H1 (cell line): ENCODE measurements around the gene NR5A2. TPM values are rescaled to one million over a fixed set of nuclear protein-coding genes. Genes with fewer than 3 reads are reported as not detected.

Source experiments
- ATF3 ChIP-seq: IDR thresholded peaks from 2 replicates; pipeline ENCODE4 v1.6.1; 2011; ENCODE audit warnings: low read depth, mild to moderate bottlenecking, low read length; ENCODE audit not compliant: insufficient read depth
- BRCA1 ChIP-seq: IDR thresholded peaks from 2 replicates; pipeline ENCODE4 v1.6.1; 2012; ENCODE audit warnings: low read depth, low read length, improper control_type of control experiment
- CHD1 ChIP-seq: IDR thresholded peaks from 2 replicates; pipeline ENCODE4 v1.6.1; 2012; ENCODE audit warnings: low read depth, low read length, improper control_type of control experiment
- GABPA ChIP-seq: IDR thresholded peaks from 2 replicates; pipeline ENCODE4 v1.6.1; 2011; ENCODE audit warnings: mild to moderate bottlenecking, low read length, moderate library complexity, borderline replicate concordance; ENCODE audit not compliant: insufficient read depth
- SAP30 ChIP-seq: fragments of 300-600 bp; sonication (generic); IDR thresholded peaks from 2 replicates; pipeline ENCODE4 v1.7.1; 2012; ENCODE audit warnings: low read length, moderate library complexity, mild to moderate bottlenecking, inconsistent platforms; ENCODE audit not compliant: insufficient read depth, insufficient replicate concordance
- TBP ChIP-seq: IDR thresholded peaks from 2 replicates; pipeline ENCODE4 v1.6.1; 2011; ENCODE audit warnings: low read depth, low read length, improper control_type of control experiment
- YY1 ChIP-seq: IDR thresholded peaks from 2 replicates; pipeline ENCODE4 v1.6.1; 2011; ENCODE audit warnings: low read depth, mild to moderate bottlenecking, low read length
- polyA plus RNA-seq, 7 experiments: library from polyadenylated mRNA; depleted of rRNA in 3 of 7; stranded (reverse) in 5 of 7; unstranded in 2 of 7; fragments of >200 nt in 5 of 7; fragments of 200-250 nt in 2 of 7; gene quantifications; 1 replicate in 5 of 7; 2 replicates in 1 of 7; 4 replicates in 1 of 7; pipeline versions ENCODE4 v1.2.1 to v1.2.3, GENCODE V29; 2011 to 2013; ENCODE audit warnings: missing spikeins in 2 of 7, mixed read lengths in 2 of 7
- total RNA-seq: library from RNA; stranded (reverse); fragmentation: NEBNext Ultra II Directional; extraction: Animal tissue kit (Norgen Biotek cat#: 25700); gene quantifications from 2 replicates; pipeline ENCODE4 v1.2.1, GENCODE V29; 2021

NR5A2 gene
- total and polyA plus RNA-seq, 2 of the 8 experiments (the other 6 are each of a cell fraction or from before 2014, with no cell fraction given): 1.7 to 11.6 TPM

DNA sequence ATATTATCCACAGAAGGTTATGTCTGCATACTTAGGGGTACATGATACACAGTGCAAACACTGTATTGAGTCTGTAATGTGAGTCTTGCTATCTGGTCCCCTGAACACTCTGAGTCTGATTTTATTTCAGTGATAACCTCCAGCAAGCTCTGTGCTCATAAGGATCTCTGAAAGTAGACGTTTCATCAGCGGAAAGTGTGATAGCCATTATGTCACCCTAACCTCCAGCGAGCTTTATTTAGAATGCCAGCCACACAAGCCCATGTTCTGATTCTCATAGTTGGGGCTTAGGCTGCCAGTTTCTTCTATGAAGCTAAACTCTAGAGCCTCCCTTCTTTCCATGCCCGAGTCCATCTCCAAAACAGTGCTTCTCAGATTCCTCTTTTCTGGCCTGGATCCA, 3.3 kb downstream of the NR5A2 start (continued):
- TF ChIP-seq TBP (no peak), YY1 (no peak), BRCA1 (no peak), ATF3 (no peak), CHD1 (no peak), GABPA (no peak), SAP30 (no peak)
